Sigmoid colon (tissue), 3 donors: ENCODE data around the gene NIPA2.

Experiments used
- POLR2A ChIP-seq, 2 donors: fragments of 450-650 bp; IDR thresholded peaks; one replicate each; pipeline ENCODE4 v1.6.1; 2016; ENCODE audit warnings: antibody characterized with exemption in 2 of 2, mild to moderate bottlenecking in 2 of 2, moderate library complexity in 2 of 2
- TF ChIP-seq, protein P1 (sequence below), 4 experiments: fragments of 450-650 bp in 3 of 4; fragments of 200-600 bp in 1 of 4; IDR thresholded peaks; one replicate each; pipeline ENCODE4 v1.5.1; 2016 to 2019; ENCODE audit warnings: antibody characterized with exemption in 4 of 4, mild to moderate bottlenecking in 3 of 4, moderate library complexity in 2 of 4

DNA sequence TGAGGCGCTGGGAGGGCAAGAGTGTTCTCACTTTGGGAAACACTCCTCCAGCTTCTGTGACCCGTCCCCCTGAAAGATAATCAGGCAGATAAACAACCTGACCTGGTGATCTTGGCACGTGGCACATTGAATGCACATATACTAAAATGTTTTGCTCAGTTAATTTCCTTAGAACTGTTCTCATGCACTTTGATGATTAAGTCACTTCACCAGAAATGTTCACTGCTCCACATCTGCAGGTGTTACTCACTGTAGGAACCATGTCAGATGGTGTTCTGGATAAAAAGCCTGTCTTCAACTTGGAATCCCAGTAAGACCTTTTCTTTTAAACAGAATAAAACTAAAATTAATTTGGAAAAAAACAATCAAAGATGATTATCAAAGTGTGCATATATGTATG is 24.6 kb upstream of the NIPA2 start:
- TF ChIP-seq, protein P1, sequence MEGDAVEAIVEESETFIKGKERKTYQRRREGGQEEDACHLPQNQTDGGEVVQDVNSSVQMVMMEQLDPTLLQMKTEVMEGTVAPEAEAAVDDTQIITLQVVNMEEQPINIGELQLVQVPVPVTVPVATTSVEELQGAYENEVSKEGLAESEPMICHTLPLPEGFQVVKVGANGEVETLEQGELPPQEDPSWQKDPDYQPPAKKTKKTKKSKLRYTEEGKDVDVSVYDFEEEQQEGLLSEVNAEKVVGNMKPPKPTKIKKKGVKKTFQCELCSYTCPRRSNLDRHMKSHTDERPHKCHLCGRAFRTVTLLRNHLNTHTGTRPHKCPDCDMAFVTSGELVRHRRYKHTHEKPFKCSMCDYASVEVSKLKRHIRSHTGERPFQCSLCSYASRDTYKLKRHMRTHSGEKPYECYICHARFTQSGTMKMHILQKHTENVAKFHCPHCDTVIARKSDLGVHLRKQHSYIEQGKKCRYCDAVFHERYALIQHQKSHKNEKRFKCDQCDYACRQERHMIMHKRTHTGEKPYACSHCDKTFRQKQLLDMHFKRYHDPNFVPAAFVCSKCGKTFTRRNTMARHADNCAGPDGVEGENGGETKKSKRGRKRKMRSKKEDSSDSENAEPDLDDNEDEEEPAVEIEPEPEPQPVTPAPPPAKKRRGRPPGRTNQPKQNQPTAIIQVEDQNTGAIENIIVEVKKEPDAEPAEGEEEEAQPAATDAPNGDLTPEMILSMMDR (IDR thresholded peaks at IDR 0.05): no peak
- TF ChIP-seq POLR2A (IDR thresholded peaks at IDR 0.05): no peak
